ENCODE results near the gene OR9K2.

DNA sequence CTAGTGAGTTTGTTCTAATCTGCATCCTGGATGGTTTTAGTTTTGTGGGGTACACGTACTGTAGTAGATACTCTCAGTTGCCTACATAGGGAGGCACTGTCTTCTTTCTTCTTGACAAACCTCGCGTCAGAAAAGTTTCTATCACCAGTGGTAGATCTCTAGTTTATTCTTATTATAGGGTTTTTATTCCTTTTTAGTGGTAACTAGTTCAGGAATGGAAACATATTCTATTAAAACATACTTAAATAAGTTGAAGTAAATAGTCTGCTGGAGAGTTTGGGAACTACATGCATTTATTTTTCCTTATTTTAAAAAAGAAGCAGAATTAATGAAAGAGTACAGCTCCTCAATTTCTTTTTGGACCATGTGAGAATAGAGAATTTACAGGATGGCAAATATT, 33.6 kb upstream of the OR9K2 start:
- TF ChIP-seq, protein P1, sequence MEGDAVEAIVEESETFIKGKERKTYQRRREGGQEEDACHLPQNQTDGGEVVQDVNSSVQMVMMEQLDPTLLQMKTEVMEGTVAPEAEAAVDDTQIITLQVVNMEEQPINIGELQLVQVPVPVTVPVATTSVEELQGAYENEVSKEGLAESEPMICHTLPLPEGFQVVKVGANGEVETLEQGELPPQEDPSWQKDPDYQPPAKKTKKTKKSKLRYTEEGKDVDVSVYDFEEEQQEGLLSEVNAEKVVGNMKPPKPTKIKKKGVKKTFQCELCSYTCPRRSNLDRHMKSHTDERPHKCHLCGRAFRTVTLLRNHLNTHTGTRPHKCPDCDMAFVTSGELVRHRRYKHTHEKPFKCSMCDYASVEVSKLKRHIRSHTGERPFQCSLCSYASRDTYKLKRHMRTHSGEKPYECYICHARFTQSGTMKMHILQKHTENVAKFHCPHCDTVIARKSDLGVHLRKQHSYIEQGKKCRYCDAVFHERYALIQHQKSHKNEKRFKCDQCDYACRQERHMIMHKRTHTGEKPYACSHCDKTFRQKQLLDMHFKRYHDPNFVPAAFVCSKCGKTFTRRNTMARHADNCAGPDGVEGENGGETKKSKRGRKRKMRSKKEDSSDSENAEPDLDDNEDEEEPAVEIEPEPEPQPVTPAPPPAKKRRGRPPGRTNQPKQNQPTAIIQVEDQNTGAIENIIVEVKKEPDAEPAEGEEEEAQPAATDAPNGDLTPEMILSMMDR (IDR thresholded peaks at IDR 0.05; ENCODE audit: insufficient read depth, low read length, poor library complexity, severe bottlenecking) = no peak
- TF ChIP-seq EZH2phosphoT487 (conservative IDR thresholded peaks at IDR 0.05; ENCODE audit: low read length) = no peak

Measured in SU-DHL-6 (cell line).